ENCODE data around the gene AAK1. TPM values are rescaled to one million over a fixed set of nuclear protein-coding genes. Genes with fewer than 3 reads are reported as not detected.
A peak's percentile ranks its signal among the peaks of the same experiment; 100 is the strongest.
"Not testable (repeated sequence)": the region's sequence is repeated elsewhere in the genome, so short reads cannot be mapped to it uniquely, and the experiment has no call there.

AAK1 gene
- total RNA-seq, 4 donors from 2014 or later = 44.3 to 85.0 (median 60.3) TPM

DNA sequence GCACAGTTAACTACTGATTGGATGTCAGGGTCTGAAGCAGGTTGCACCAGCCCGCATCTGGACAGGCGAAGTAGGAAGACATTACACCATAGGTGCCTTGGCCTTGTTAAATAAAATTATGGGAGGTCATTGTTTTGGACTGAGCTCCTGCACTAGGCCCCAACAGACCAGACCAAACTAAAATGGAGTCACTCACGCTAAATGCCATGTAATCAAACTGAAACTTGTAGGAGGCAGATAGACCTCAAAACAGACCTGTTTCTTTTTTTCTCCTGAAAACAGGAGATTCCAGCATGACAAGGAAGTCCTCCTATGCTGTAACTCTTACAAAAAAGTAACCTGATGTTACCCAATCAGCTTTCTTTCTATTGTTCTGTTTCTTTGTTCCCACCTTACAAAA is 190.9 kb downstream of the AAK1 start:
- H3K9me3 ChIP-seq = no peaks in the 10 kb centered on the region
- H3K4me3 ChIP-seq = no peak overlapping the region
- no peak for DNase-seq
- no peaks in the 10 kb centered on the region for H3K4me1 ChIP-seq
- no peak overlapping the region for H3K27ac ChIP-seq
- H3K36me3 ChIP-seq = no peaks in the 10 kb centered on the region
- no peaks in the 10 kb centered on the region for H3K27me3 ChIP-seq
- TF ChIP-seq POLR2A (IDR thresholded peaks at IDR 0.05) = no peak
- TF ChIP-seq, protein P1, sequence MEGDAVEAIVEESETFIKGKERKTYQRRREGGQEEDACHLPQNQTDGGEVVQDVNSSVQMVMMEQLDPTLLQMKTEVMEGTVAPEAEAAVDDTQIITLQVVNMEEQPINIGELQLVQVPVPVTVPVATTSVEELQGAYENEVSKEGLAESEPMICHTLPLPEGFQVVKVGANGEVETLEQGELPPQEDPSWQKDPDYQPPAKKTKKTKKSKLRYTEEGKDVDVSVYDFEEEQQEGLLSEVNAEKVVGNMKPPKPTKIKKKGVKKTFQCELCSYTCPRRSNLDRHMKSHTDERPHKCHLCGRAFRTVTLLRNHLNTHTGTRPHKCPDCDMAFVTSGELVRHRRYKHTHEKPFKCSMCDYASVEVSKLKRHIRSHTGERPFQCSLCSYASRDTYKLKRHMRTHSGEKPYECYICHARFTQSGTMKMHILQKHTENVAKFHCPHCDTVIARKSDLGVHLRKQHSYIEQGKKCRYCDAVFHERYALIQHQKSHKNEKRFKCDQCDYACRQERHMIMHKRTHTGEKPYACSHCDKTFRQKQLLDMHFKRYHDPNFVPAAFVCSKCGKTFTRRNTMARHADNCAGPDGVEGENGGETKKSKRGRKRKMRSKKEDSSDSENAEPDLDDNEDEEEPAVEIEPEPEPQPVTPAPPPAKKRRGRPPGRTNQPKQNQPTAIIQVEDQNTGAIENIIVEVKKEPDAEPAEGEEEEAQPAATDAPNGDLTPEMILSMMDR (IDR thresholded peaks at IDR 0.05) = no peak

DNA sequence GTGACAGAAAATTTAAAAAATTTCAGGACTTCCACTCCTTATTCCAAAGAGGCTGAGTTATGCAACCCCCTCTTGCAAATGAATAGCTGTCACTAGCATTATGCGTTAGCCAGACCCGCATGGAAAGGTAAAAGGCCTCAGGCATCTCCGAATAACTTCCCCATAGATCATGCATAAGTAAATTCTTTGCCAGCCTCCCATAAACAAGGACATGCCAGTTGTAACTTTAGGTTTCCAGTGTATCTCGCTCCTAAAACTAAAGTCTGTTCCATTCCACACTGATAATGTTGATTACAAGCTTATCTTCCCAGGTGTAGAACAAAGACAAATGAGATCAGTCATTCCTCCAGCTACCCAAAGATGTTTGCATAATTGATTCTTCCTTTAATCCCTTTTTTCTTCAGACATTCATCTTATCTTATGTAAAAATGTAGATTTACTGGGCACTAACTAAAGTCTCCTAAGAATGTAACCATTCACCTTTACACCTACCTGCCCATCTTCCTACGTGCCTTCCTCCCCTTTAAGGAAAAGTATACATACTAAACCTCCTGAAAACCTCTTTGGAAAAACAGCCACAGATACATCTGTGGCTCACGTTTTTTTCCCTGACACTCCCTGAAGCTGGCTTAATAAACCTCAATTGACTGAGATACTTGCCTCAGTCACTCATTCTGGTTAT is 192.7 kb downstream of the AAK1 start:
- Histone ChIP-seq H3K4me3 (no peak overlapping the region), H3K27ac (no peak overlapping the region), H3K4me1 (no peaks in the 10 kb centered on the region), H3K36me3 (no peaks in the 10 kb centered on the region), H3K27me3 (no peaks in the 10 kb centered on the region), H3K9me3 (no peaks in the 10 kb centered on the region)
- TF ChIP-seq, protein P1 (IDR thresholded peaks at IDR 0.05) = no peak
- TF ChIP-seq POLR2A (IDR thresholded peaks at IDR 0.05) = no peak
- no peak for DNase-seq

DNA sequence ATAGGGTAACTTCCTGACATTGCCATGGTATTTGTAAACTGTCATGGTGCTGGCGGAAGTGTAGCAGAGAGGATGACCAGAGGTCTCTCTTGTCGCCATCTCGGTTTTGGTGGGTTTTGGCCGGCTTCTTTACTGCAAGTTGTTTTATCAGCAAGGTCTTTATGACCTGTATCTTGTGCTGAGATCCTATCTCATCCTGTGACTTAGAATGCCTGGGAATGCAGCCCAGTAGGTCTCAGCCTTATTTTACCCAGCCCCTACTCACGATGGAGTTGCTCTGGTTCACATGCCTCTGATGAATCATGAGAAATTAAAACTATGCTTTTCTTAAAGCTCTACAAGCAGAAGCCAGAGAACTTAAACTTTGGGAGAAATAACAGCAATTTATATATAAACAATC is 193.6 kb downstream of the AAK1 start:
- Histone ChIP-seq H3K9me3 (no peaks in the 10 kb centered on the region), H3K4me3 (no peak overlapping the region), H3K27ac (no peak overlapping the region), H3K36me3 (no peaks in the 10 kb centered on the region), H3K4me1 (no peaks in the 10 kb centered on the region), H3K27me3 (no peaks in the 10 kb centered on the region)
- DNase-seq = no peak
- TF ChIP-seq POLR2A (IDR thresholded peaks at IDR 0.05) = no peak
- TF ChIP-seq, protein P1 (IDR thresholded peaks at IDR 0.05) = no peak

DNA sequence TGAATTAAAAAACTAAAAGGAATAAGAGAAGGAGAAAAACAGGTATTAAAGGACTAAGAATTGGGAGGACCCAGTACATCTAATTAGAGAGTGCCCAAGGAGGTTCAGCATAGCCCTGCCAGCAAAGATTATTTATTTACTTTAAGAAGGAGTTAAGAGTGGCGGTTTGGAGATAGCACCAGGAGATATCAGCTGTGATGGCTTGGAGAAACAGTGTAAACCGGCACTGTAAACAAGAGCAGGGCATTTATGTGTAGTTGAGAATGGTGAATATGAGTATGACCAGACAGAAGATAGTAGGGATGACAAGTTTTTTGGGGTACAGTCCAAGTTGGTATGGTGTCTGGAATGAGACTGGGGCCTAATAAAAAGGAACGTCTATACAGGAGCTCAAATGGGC is 199.9 kb downstream of the AAK1 start:
- not testable (repeated sequence) for H3K27ac ChIP-seq, H3K27me3 ChIP-seq, H3K4me1 ChIP-seq, H3K4me3 ChIP-seq, DNase-seq, H3K36me3 ChIP-seq, H3K9me3 ChIP-seq

DNA sequence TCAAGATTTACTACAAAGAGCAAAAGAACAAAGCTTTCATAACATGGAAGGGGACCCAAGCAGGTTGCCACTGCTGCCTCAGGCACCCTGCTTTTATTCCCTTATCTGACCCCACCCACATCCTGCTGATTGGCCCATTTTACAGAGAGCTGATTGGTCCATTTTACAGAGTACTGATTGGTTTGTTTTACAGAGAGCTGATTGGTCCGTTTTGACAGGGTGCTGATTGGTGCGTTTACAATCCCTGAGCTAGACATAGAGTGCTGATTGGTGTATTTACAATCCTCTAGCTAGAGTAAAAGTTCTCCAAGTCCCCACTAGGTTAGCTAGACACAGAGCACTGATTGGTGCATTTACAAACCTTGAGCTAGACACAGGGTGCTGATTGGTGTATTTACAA is 204.0 kb downstream of the AAK1 start:
- H3K27ac ChIP-seq, H3K36me3 ChIP-seq, DNase-seq, H3K9me3 ChIP-seq, H3K4me3 ChIP-seq, H3K27me3 ChIP-seq: not testable (repeated sequence)
- peaks cover 0 to 21% (median 0%) of the 10 kb centered on the region in 4 donors for H3K4me1 ChIP-seq

DNA sequence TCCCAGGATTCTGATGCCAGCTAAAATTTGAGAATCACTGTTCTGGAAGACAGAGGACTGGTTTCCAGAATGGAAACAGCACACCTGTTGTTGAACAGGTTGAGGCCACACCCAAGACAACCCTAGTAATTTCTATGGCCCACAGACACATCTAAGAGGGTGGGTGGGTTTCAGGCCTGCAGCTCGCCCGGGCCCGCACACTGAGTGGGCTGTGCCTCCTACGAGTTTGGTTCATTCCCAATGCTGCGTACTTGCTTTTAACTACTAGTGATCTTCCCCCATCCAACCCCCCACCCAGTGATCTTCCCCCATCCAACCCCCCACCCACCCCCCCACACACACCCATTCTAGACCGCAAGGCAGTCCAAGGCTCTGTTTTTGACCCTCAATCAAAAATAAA is 205.0 kb downstream of the AAK1 start:
- no peak overlapping the region for H3K4me3 ChIP-seq

More for the DNA sequence above, 205.0 kb downstream of the AAK1 start:
- no peaks in the 10 kb centered on the region for H3K9me3 ChIP-seq
- peak overlapping the region in 3 of 4 donors; percentile 92 to 97 (median 96) for H3K27ac ChIP-seq
- H3K36me3 ChIP-seq = no peaks in the 10 kb centered on the region
- no peak for TF ChIP-seq POLR2A (IDR thresholded peaks at IDR 0.05)
- TF ChIP-seq, protein P1 (IDR thresholded peaks at IDR 0.05) = no peak
- DNase-seq = no peak
- no peaks in the 10 kb centered on the region for H3K27me3 ChIP-seq
- H3K4me1 ChIP-seq = peaks cover 0 to 24% (median 0%) of the 10 kb centered on the region in 4 donors
